NCI-H2171 (cell line): ENCODE measurements around the gene NAPB.
"Not testable (repeated sequence)": the region's sequence is repeated elsewhere in the genome, so short reads cannot be mapped to it uniquely, and the experiment has no call there.

ENCODE experiments used
- DNase-seq: peaks from one replicate; lab custom pipeline; 2025; lab: John Stamatoyannopoulos, UW

The NAPB gene

GRCh38 chr20:23420943-23421931 lies at the start of gene NAPB:
TSS of gene NAPB (minus strand) at chr20:23421488. CDS start at chr20:23421402, 86 bp downstream.
- peak; percentile 96 for DNase-seq

- DNase-seq = not testable (repeated sequence)
These were observed 45.7 kb upstream of the NAPB start for GRCh38 chr20:23466961-23467360.

GRCh38 chr20:23461180-23461579 lies 39.9 kb upstream of the NAPB start:
- DNase-seq = no peak

- DNase-seq = no peak
These were observed 38.3 kb upstream of the NAPB start for GRCh38 chr20:23459461-23460150.

GRCh38 chr20:23456873-23457272 lies 35.6 kb upstream of the NAPB start:
- no peak for DNase-seq

- no peak for DNase-seq
These were observed 35.1 kb upstream of the NAPB start for GRCh38 chr20:23456409-23456808.

- DNase-seq = no peak
These were observed 34.4 kb upstream of the NAPB start for GRCh38 chr20:23455639-23456038.

GRCh38 chr20:23454816-23455215 lies 33.5 kb upstream of the NAPB start:
- no peak for DNase-seq

- DNase-seq = no peak
These were observed 32.6 kb upstream of the NAPB start for GRCh38 chr20:23453549-23454543.

GRCh38 chr20:23452776-23453175 lies 31.5 kb upstream of the NAPB start, which contains the start of gene CST11:
TSS of gene CST11 (minus strand) at chr20:23452876. CDS start at chr20:23452811, 65 bp downstream.
- no peak for DNase-seq

- DNase-seq = no peak
These were observed 30.7 kb upstream of the NAPB start for GRCh38 chr20:23451956-23452487.

- no peak for DNase-seq
These were observed 29.6 kb upstream of the NAPB start for GRCh38 chr20:23450877-23451276.

GRCh38 chr20:23449421-23449820 lies 28.1 kb upstream of the NAPB start:
- DNase-seq = no peak

GRCh38 chr20:23448167-23448566 lies 26.9 kb upstream of the NAPB start:
- DNase-seq = no peak

- DNase-seq = no peak
These were observed 25.2 kb upstream of the NAPB start for GRCh38 chr20:23446505-23446904.

GRCh38 chr20:23445596-23446217 lies 24.4 kb upstream of the NAPB start:
- no peak for DNase-seq

- no peak for DNase-seq
These were observed 23.6 kb upstream of the NAPB start for GRCh38 chr20:23444859-23445258.

GRCh38 chr20:23442436-23442835 lies 21.1 kb upstream of the NAPB start:
- no peak for DNase-seq

GRCh38 chr20:23441850-23442313 lies 20.6 kb upstream of the NAPB start:
- DNase-seq = peak; percentile 54

- no peak for DNase-seq
These were observed 18.7 kb upstream of the NAPB start for GRCh38 chr20:23440004-23440403.

- DNase-seq = no peak
These were observed 17.4 kb upstream of the NAPB start for GRCh38 chr20:23438661-23439060.
